NT2/D1 (cell line): ENCODE measurements around the gene MT1M.
"Not testable (repeated sequence)": the region's sequence is repeated elsewhere in the genome, so short reads cannot be mapped to it uniquely, and the experiment has no call there.

ENCODE experiments used
- DNase-seq: peaks from one replicate; pipeline ENCODE4 v3.0.0-alpha.2; 2011; ENCODE audit warnings: low read depth, low spot score
- H3K27me3 ChIP-seq: 2 replicates; pipeline ENCODE4 v1.6.0; 2011; ENCODE audit warnings: mild to moderate bottlenecking; ENCODE audit not compliant: insufficient read length, insufficient read depth
- H3K36me3 ChIP-seq: 2 replicates; pipeline ENCODE4 v1.6.1; 2011; ENCODE audit warnings: mild to moderate bottlenecking, low read length, mixed read lengths; ENCODE audit not compliant: insufficient read depth, insufficient read length
- H3K4me1 ChIP-seq: 2 replicates; pipeline ENCODE4 v1.5.1; 2011; ENCODE audit not compliant: insufficient read depth, insufficient read length
- H3K4me3 ChIP-seq: 2 replicates; pipeline ENCODE4 v1.5.1; 2011; ENCODE audit warnings: low read depth; ENCODE audit not compliant: insufficient read length
- H3K9ac ChIP-seq: 2 replicates; pipeline ENCODE4 v1.6.0; 2011; ENCODE audit warnings: low read depth; ENCODE audit not compliant: insufficient read length
- H3K9me3 ChIP-seq: 2 replicates; pipeline ENCODE4 v1.5.1; 2011; ENCODE audit warnings: mild to moderate bottlenecking, low read length; ENCODE audit not compliant: insufficient read depth
- SUZ12 ChIP-seq: IDR thresholded peaks from 2 replicates; pipeline ENCODE4 v1.6.1; 2011; ENCODE audit not compliant: insufficient read length, insufficient read depth; ENCODE audit errors: extremely low read depth
- YY1 ChIP-seq: IDR thresholded peaks from 2 replicates; pipeline ENCODE4 v1.6.1; 2011; ENCODE audit not compliant: insufficient read length, insufficient read depth
- ZNF274 ChIP-seq: IDR thresholded peaks from 2 replicates; pipeline ENCODE4 v1.6.1; 2011; ENCODE audit warnings: mild to moderate bottlenecking, low read depth, low read length

MT1M gene

GRCh38 chr16:56632156-56632847 lies at the start of gene MT1M:
TSS of gene MT1M (plus strand) at chr16:56632659. CDS start at chr16:56632732, 73 bp downstream.
- TF ChIP-seq SUZ12 (no peak), YY1 (no peak), ZNF274 (no peak)
- H3K9me3 ChIP-seq = no peaks in the 10 kb centered on the region
- peak within 1 kb of the TSS; percentile 49 for H3K4me3 ChIP-seq
- DNase-seq = no peak
- H3K9ac ChIP-seq = peak within 1 kb of the TSS; percentile 84
- peaks cover 3% of the 10 kb centered on the region for H3K4me1 ChIP-seq
- H3K27me3 ChIP-seq = peaks cover 83% of the 10 kb centered on the region
- H3K36me3 ChIP-seq = no peaks in the 10 kb centered on the region

DNA sequence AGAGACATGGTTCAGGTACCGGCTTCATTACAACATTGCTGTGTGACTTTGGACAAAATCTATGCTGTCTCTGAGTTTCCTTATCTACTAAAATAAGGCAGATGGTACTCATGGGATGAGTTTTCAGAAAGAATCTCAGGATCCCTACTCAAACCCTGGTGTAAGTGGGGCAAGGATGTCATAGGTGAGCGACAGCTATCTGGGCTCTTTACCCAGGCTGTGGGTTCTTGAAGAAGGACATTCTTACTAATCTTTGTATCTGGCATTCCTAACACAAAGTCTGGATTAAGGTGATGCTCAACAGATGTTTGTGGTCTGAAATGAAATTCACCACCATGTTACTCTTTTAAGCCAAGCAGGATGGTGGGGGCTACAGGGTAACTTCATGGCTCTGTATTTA lies 49.5 kb upstream of the MT1M start:
- DNase-seq, H3K9ac ChIP-seq, H3K36me3 ChIP-seq, H3K4me1 ChIP-seq, H3K9me3 ChIP-seq, H3K4me3 ChIP-seq: not testable (repeated sequence)
- H3K27me3 ChIP-seq = peaks cover 27% of the 10 kb centered on the region

GRCh38 chr16:56583351-56584168 lies 48.9 kb upstream of the MT1M start:
- Histone ChIP-seq H3K9me3 (no peaks in the 10 kb centered on the region), H3K27me3 (peaks cover 34% of the 10 kb centered on the region), H3K4me3 (no peak overlapping the region), H3K9ac (no peak overlapping the region), H3K36me3 (no peaks in the 10 kb centered on the region), H3K4me1 (no peaks in the 10 kb centered on the region)
- TF ChIP-seq YY1 = no peak
- no peak for DNase-seq

DNA sequence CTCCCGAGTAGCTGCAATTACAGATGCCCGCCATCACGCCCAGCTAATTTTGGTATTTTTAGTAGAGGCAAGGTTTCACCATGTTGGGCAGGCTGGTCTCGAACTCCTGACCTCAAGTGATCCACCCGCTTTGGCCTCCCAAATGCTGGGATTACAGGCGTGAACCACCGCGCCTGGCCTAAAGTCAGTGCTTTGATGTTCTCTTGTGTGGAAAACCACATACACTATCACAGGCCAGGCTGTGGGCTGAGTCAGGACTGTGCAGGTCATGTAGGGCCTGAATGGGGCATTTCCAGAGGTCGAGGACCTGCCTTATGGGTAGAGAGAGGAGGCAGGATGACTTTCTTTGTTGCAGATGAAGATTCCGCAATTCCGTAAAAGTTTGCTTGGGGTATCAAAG lies 48.2 kb upstream of the MT1M start:
- H3K4me1 ChIP-seq = peaks cover 3% of the 10 kb centered on the region
- H3K9me3 ChIP-seq = no peaks in the 10 kb centered on the region
- no peaks in the 10 kb centered on the region for H3K36me3 ChIP-seq
- DNase-seq = no peak
- H3K4me3 ChIP-seq = no peak overlapping the region
- peaks cover 41% of the 10 kb centered on the region for H3K27me3 ChIP-seq
- no peak for TF ChIP-seq ZNF274
- TF ChIP-seq YY1 = no peak
- TF ChIP-seq SUZ12 = no peak
- no peak overlapping the region for H3K9ac ChIP-seq

GRCh38 chr16:56588781-56589140 lies 43.7 kb upstream of the MT1M start:
- no peak overlapping the region for H3K9ac ChIP-seq
- no peak for DNase-seq
- H3K4me1 ChIP-seq = peaks cover 8% of the 10 kb centered on the region
- no peaks in the 10 kb centered on the region for H3K9me3 ChIP-seq
- H3K27me3 ChIP-seq = peaks cover 73% of the 10 kb centered on the region
- peak overlapping the region; percentile 44 for H3K4me3 ChIP-seq
- no peaks in the 10 kb centered on the region for H3K36me3 ChIP-seq
- no peak for TF ChIP-seq YY1
- TF ChIP-seq ZNF274 = no peak
- TF ChIP-seq SUZ12 = no peak

- DNase-seq = no peak
- H3K4me3 ChIP-seq = peak within 1 kb of the TSS; percentile 44
- H3K36me3 ChIP-seq = no peaks in the 10 kb centered on the region
- H3K4me1 ChIP-seq = peaks cover 8% of the 10 kb centered on the region
- peaks cover 73% of the 10 kb centered on the region for H3K27me3 ChIP-seq
- H3K9me3 ChIP-seq = no peaks in the 10 kb centered on the region
- TF ChIP-seq SUZ12 (peak; percentile 80), YY1 (no peak)
- peak within 1 kb of the TSS; percentile 47 for H3K9ac ChIP-seq
These were observed 43.1 kb upstream of the MT1M start, which contains the start of gene MT3 for GRCh38 chr16:56589141-56590039. TSS of gene MT3 (plus strand) at chr16:56589528. CDS start at chr16:56589591, 63 bp downstream.

GRCh38 chr16:56591377-56592060 lies 40.9 kb upstream of the MT1M start:
- no peak for TF ChIP-seq SUZ12
- no peak for TF ChIP-seq YY1
- TF ChIP-seq ZNF274 = no peak
- H3K4me1 ChIP-seq = peaks cover 8% of the 10 kb centered on the region
- H3K4me3 ChIP-seq = no peak overlapping the region
- no peaks in the 10 kb centered on the region for H3K36me3 ChIP-seq
- H3K27me3 ChIP-seq = peaks cover 58% of the 10 kb centered on the region
- no peak for DNase-seq
- H3K9me3 ChIP-seq = no peaks in the 10 kb centered on the region
- H3K9ac ChIP-seq = no peak overlapping the region
